ENCODE measurements around the gene LRRC27.

Gene LRRC27

DNA sequence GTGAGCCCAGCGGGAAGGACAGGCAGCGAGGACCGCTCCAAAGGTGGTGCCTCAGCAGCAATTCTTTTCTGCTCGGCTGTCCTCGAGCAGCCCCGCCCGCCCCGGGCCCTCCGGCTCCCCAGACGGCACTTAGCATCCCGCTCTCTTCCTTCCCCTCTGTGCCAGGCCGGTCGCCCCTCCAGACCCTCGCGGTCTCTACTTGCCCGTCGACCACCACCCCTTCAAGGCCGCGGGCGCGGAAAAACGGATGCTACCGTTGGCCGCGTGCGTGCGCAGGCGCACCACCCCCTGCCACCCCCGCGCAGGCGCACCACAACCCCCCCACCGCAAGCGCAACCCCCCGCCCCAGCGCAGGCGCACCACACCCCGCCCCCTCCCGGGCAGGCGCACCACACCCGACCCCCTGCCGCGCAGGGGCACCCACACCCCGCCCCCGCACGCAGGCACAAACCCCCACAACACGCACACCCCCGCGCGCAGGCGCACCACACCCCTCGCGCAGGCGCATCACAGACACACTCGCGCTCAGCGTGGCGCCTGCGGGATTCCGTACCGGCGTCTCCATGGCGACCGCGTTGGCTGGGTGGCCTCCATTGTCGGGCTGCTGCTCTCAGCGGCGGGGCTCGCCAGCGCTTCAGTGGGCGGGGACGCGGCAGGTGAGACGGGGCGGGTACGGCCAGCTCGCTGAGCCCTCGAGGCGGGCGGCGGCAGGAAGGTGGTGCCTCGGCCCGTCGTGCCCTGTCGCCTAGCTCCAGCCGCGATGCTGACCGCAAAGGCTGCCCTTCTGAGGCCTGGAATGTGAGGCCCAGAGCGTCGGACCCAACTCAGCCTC, at the start of gene LRRC27:
Gene LRRC27 (plus strand): TSS at position 593 of the 832 bp plus-strand sequence. CDS start 1,332 bp downstream, outside the sequence.
- TF ChIP-seq, protein P1, sequence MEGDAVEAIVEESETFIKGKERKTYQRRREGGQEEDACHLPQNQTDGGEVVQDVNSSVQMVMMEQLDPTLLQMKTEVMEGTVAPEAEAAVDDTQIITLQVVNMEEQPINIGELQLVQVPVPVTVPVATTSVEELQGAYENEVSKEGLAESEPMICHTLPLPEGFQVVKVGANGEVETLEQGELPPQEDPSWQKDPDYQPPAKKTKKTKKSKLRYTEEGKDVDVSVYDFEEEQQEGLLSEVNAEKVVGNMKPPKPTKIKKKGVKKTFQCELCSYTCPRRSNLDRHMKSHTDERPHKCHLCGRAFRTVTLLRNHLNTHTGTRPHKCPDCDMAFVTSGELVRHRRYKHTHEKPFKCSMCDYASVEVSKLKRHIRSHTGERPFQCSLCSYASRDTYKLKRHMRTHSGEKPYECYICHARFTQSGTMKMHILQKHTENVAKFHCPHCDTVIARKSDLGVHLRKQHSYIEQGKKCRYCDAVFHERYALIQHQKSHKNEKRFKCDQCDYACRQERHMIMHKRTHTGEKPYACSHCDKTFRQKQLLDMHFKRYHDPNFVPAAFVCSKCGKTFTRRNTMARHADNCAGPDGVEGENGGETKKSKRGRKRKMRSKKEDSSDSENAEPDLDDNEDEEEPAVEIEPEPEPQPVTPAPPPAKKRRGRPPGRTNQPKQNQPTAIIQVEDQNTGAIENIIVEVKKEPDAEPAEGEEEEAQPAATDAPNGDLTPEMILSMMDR (IDR thresholded peaks at IDR 0.05): no peak

GRCh38 chr10:132282667-132283603, 49.1 kb upstream of the LRRC27 start:
- TF ChIP-seq, protein P1 (IDR thresholded peaks at IDR 0.05): no peak

- TF ChIP-seq, protein P1 (IDR thresholded peaks at IDR 0.05): no peak
Observed at GRCh38 chr10:132283604-132284382, 48.2 kb upstream of the LRRC27 start.

GRCh38 chr10:132289439-132289838, 42.6 kb upstream of the LRRC27 start:
- TF ChIP-seq, protein P1 (IDR thresholded peaks at IDR 0.05): no peak

GRCh38 chr10:132290631-132291030, 41.4 kb upstream of the LRRC27 start:
- TF ChIP-seq, protein P1 (IDR thresholded peaks at IDR 0.05): no peak

GRCh38 chr10:132291826-132292225, 40.2 kb upstream of the LRRC27 start:
- TF ChIP-seq, protein P1 (IDR thresholded peaks at IDR 0.05): no peak
